SK-N-SH treated with all-trans-retinoic acid at 6 μM for 48 hours (cell line): ENCODE data around the gene KCND2.

Experiments used
- ATAC-seq: fragments of 200-7000 bp; cut with Tn5 transposase; 3 replicates; pipeline ENCODE4 v1.9.1; 2020; ENCODE audit warnings: mild to moderate bottlenecking, moderate library complexity
- ARNTL ChIP-seq: fragments of 450-650 bp; formaldehyde crosslinking; IDR thresholded peaks from 2 replicates; pipeline ENCODE4 v1.5.0; 2020; ENCODE audit warnings: low read depth, mild to moderate bottlenecking, moderate library complexity, borderline replicate concordance
- CREB5 ChIP-seq: fragments of 250-450 bp; sonication (Bioruptor Pico); IDR thresholded peaks from 2 replicates; pipeline ENCODE4 v1.5.1; 2020; ENCODE audit warnings: low read depth, mild to moderate bottlenecking, moderate library complexity
- ESRRG ChIP-seq: fragments of 250-450 bp; sonication (Bioruptor Pico); IDR thresholded peaks from 2 replicates; pipeline ENCODE4 v1.6.1; 2021; ENCODE audit warnings: mild to moderate bottlenecking
- GLIS3 ChIP-seq: fragments of 250-450 bp; sonication (Bioruptor Pico); IDR thresholded peaks from 2 replicates; pipeline ENCODE4 v1.5.0; 2020; ENCODE audit warnings: mild to moderate bottlenecking, moderate library complexity
- ISL1 ChIP-seq: fragments of 250-450 bp; sonication (Bioruptor Pico); IDR thresholded peaks from 2 replicates; pipeline ENCODE4 v2.1.2; 2022; ENCODE audit warnings: mild to moderate bottlenecking, moderate library complexity
- OSR1 ChIP-seq: fragments of 250-450 bp; sonication (Bioruptor Pico); IDR thresholded peaks from 2 replicates; pipeline ENCODE4 v1.8.0; 2022; ENCODE audit warnings: moderate library complexity, mild to moderate bottlenecking, inconsistent platforms
- PPARA ChIP-seq: fragments of 250-450 bp; sonication (Bioruptor Pico); IDR thresholded peaks from 2 replicates; pipeline ENCODE4 v1.5.0; 2020; ENCODE audit warnings: mild to moderate bottlenecking, borderline replicate concordance
- RARB ChIP-seq: fragments of 250-450 bp; sonication (Bioruptor Pico); IDR thresholded peaks from 2 replicates; pipeline ENCODE4 v1.8.0; 2021; ENCODE audit warnings: mild to moderate bottlenecking, moderate library complexity
- TCF4 ChIP-seq: fragments of 250-450 bp; sonication (Bioruptor Pico); IDR thresholded peaks from 2 replicates; pipeline ENCODE4 v1.8.0; 2021; ENCODE audit warnings: mild to moderate bottlenecking, moderate library complexity, borderline replicate concordance
- TOX ChIP-seq: fragments of 250-450 bp; sonication (Bioruptor Pico); IDR thresholded peaks from 2 replicates; pipeline ENCODE4 v1.8.0; 2021; ENCODE audit warnings: mild to moderate bottlenecking, moderate library complexity, borderline replicate concordance
- TSHZ2 ChIP-seq: fragments of 250-450 bp; sonication (Bioruptor Pico); IDR thresholded peaks from 2 replicates; pipeline ENCODE4 v1.5.0; 2020; ENCODE audit warnings: mild to moderate bottlenecking, moderate library complexity
- ZC3H10 ChIP-seq: fragments of 250-450 bp; sonication (Bioruptor Pico); IDR thresholded peaks from 2 replicates; pipeline ENCODE4 v1.5.1; 2021; ENCODE audit warnings: mild to moderate bottlenecking, moderate library complexity
- ZFP3 ChIP-seq: fragments of 250-450 bp; sonication (Bioruptor Pico); IDR thresholded peaks from 2 replicates; pipeline ENCODE4 v1.5.0; 2020; ENCODE audit warnings: mild to moderate bottlenecking, moderate library complexity
- ZFP30 ChIP-seq: fragments of 450-650 bp; formaldehyde crosslinking; IDR thresholded peaks from 2 replicates; pipeline ENCODE4 v1.5.0; 2022; ENCODE audit warnings: mild to moderate bottlenecking, moderate library complexity
- ZNF70 ChIP-seq: fragments of 450-650 bp; formaldehyde crosslinking; IDR thresholded peaks from 2 replicates; pipeline ENCODE4 v1.5.0; 2020; ENCODE audit warnings: mild to moderate bottlenecking, moderate library complexity
- ZNF8 ChIP-seq: fragments of 450-650 bp; formaldehyde crosslinking; IDR thresholded peaks from 2 replicates; pipeline ENCODE4 v1.5.0; 2020; ENCODE audit warnings: mild to moderate bottlenecking, moderate library complexity
- TF ChIP-seq, protein P1 (sequence below): fragments of 250-450 bp; sonication (Bioruptor Pico); IDR thresholded peaks from 2 replicates; pipeline ENCODE4 v1.8.0; 2021; ENCODE audit warnings: low read depth, mild to moderate bottlenecking, moderate library complexity, borderline replicate concordance
- TF ChIP-seq, protein P2 (sequence below): fragments of 250-450 bp; sonication (Bioruptor Pico); IDR thresholded peaks from 2 replicates; pipeline ENCODE4 v1.8.0; 2020; ENCODE audit warnings: mild to moderate bottlenecking, moderate library complexity, borderline replicate concordance
- TF ChIP-seq, protein P3 (sequence below): fragments of 250-450 bp; sonication (Bioruptor Pico); IDR thresholded peaks from 2 replicates; pipeline ENCODE4 v1.5.1; 2021; ENCODE audit warnings: mild to moderate bottlenecking, moderate library complexity

KCND2 gene

GRCh38 chr7:120480472-120480871 lies 207.5 kb downstream of the KCND2 start:
- TF ChIP-seq, protein P1, sequence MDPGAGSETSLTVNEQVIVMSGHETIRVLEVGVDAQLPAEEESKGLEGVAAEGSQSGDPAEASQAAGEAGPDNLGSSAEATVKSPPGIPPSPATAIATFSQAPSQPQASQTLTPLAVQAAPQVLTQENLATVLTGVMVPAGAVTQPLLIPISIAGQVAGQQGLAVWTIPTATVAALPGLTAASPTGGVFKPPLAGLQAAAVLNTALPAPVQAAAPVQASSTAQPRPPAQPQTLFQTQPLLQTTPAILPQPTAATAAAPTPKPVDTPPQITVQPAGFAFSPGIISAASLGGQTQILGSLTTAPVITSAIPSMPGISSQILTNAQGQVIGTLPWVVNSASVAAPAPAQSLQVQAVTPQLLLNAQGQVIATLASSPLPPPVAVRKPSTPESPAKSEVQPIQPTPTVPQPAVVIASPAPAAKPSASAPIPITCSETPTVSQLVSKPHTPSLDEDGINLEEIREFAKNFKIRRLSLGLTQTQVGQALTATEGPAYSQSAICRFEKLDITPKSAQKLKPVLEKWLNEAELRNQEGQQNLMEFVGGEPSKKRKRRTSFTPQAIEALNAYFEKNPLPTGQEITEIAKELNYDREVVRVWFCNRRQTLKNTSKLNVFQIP (CRISPR knock-in tag) = no peak
- TF ChIP-seq ISL1 (CRISPR knock-in tag) = no peak
- TF ChIP-seq TOX = no peak
- TF ChIP-seq ZNF70 = no peak
- TF ChIP-seq ESRRG (CRISPR knock-in tag) = no peak
- TF ChIP-seq ZC3H10 = no peak
- TF ChIP-seq PPARA (CRISPR knock-in tag) = no peak
- TF ChIP-seq, protein P2, sequence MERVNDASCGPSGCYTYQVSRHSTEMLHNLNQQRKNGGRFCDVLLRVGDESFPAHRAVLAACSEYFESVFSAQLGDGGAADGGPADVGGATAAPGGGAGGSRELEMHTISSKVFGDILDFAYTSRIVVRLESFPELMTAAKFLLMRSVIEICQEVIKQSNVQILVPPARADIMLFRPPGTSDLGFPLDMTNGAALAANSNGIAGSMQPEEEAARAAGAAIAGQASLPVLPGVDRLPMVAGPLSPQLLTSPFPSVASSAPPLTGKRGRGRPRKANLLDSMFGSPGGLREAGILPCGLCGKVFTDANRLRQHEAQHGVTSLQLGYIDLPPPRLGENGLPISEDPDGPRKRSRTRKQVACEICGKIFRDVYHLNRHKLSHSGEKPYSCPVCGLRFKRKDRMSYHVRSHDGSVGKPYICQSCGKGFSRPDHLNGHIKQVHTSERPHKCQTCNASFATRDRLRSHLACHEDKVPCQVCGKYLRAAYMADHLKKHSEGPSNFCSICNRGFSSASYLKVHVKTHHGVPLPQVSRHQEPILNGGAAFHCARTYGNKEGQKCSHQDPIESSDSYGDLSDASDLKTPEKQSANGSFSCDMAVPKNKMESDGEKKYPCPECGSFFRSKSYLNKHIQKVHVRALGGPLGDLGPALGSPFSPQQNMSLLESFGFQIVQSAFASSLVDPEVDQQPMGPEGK = no peak
- no peak for TF ChIP-seq TSHZ2 (CRISPR knock-in tag)
- no peak for TF ChIP-seq ZNF8
- no peak for TF ChIP-seq ZFP30 (CRISPR knock-in tag)
- TF ChIP-seq, protein P3, sequence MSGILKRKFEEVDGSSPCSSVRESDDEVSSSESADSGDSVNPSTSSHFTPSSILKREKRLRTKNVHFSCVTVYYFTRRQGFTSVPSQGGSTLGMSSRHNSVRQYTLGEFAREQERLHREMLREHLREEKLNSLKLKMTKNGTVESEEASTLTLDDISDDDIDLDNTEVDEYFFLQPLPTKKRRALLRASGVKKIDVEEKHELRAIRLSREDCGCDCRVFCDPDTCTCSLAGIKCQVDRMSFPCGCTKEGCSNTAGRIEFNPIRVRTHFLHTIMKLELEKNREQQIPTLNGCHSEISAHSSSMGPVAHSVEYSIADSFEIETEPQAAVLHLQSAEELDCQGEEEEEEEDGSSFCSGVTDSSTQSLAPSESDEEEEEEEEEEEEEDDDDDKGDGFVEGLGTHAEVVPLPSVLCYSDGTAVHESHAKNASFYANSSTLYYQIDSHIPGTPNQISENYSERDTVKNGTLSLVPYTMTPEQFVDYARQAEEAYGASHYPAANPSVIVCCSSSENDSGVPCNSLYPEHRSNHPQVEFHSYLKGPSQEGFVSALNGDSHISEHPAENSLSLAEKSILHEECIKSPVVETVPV (CRISPR knock-in tag) = no peak
- no peak for TF ChIP-seq GLIS3 (CRISPR knock-in tag)
- no peak for TF ChIP-seq ZFP3 (CRISPR knock-in tag)
- no peak for TF ChIP-seq TCF4
- no peak for TF ChIP-seq OSR1 (CRISPR knock-in tag)
- TF ChIP-seq RARB (CRISPR knock-in tag) = no peak
- TF ChIP-seq, all 23 proteins: peak for 0
- no peak for ATAC-seq

GRCh38 chr7:120480930-120481329 lies 208.0 kb downstream of the KCND2 start:
- TF ChIP-seq RARB (CRISPR knock-in tag) (no peak), ZNF70 (no peak), TCF4 (no peak), ARNTL (CRISPR knock-in tag) (no peak), TOX (no peak), ZFP3 (CRISPR knock-in tag) (no peak), OSR1 (CRISPR knock-in tag) (no peak), ESRRG (CRISPR knock-in tag) (no peak), ZNF8 (no peak), PPARA (CRISPR knock-in tag) (no peak), ZFP30 (CRISPR knock-in tag) (no peak), ISL1 (CRISPR knock-in tag) (no peak), CREB5 (CRISPR knock-in tag) (no peak)
- TF ChIP-seq, protein P2 = no peak
- TF ChIP-seq, all 23 proteins: peak for 0
- ATAC-seq = no peak

DNA sequence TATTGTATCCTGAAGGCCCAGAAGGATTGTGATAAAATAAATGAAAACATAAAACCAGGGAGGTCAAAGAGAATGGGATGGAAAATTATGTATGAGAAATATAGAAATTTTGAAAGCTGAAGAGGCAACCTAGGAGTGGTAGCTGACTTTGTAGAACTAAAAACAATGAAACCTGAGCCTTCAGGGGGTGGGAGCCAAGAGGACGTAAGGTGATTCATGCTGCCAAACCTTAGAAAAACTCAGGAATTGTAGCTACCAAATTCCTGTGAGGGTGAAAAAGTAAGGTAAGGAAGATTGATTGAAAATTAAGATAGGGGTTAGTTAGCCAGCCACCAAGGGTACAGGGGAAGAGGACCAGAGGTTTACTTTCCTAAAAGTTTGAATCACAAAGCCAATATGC lies 213.2 kb downstream of the KCND2 start:
- TF ChIP-seq GLIS3 (CRISPR knock-in tag) (no peak), CREB5 (CRISPR knock-in tag) (no peak), ZNF8 (no peak)
- TF ChIP-seq, protein P1 (CRISPR knock-in tag) = no peak
- ATAC-seq = no peak
